Lower lobe of right lung (tissue), 2 donors: ENCODE results near the gene ENOX1. TPM values are rescaled to one million over a fixed set of nuclear protein-coding genes. Genes with fewer than 3 reads are reported as not detected.

Source experiments
- ATAC-seq, 2 donors: fragments of 200-7000 bp; cut with Tn5 transposase; one replicate each; pipeline ENCODE4 v1.9.1; 2020 to 2022; ENCODE audit warnings: mild to moderate bottlenecking in 2 of 2, moderate library complexity in 2 of 2
- DNase-seq: peaks from one replicate; pipeline ENCODE4 v3.0.0-alpha.2; 2020
- H3K27ac ChIP-seq: fragments of 200-600 bp; one replicate; pipeline ENCODE4 v1.8.0; 2022
- H3K27me3 ChIP-seq: fragments of 200-600 bp; one replicate; pipeline ENCODE4 v1.8.0; 2022; ENCODE audit warnings: low read depth
- H3K36me3 ChIP-seq: fragments of 200-600 bp; one replicate; pipeline ENCODE4 v1.8.0; 2022; ENCODE audit warnings: mild to moderate bottlenecking
- H3K4me1 ChIP-seq: fragments of 200-600 bp; one replicate; pipeline ENCODE4 v1.8.0; 2022
- H3K4me3 ChIP-seq: fragments of 200-600 bp; one replicate; pipeline ENCODE4 v1.8.0; 2022; ENCODE audit warnings: mild to moderate bottlenecking
- H3K9me3 ChIP-seq: fragments of 200-600 bp; one replicate; pipeline ENCODE4 v1.8.0; 2022
- intact Hi-C: fragments of 100-400 bp; cut with DNase I; formaldehyde crosslinking; loops from one replicate; pipeline ENCODE4 v1.11.0; 2022
- total RNA-seq: library from RNA; stranded (reverse); fragmentation: NEBNext Ultra II Directional; extraction: Animal tissue kit (Norgen Biotek cat#: 25700); gene quantifications from one replicate; pipeline ENCODE4 v1.2.1, GENCODE V29; 2021
- TF ChIP-seq, protein P1 (sequence below): fragments of 200-600 bp; IDR thresholded peaks from one replicate; pipeline ENCODE4 v1.8.0; 2022; ENCODE audit warnings: antibody characterized with exemption, mild to moderate bottlenecking
- donor health status: DM: no; HTN: yes; CAD: no; lungs with severe emphysema.

ENOX1 gene
- total RNA-seq, 1 donor from 2014 or later: 2.0 TPM

DNA sequence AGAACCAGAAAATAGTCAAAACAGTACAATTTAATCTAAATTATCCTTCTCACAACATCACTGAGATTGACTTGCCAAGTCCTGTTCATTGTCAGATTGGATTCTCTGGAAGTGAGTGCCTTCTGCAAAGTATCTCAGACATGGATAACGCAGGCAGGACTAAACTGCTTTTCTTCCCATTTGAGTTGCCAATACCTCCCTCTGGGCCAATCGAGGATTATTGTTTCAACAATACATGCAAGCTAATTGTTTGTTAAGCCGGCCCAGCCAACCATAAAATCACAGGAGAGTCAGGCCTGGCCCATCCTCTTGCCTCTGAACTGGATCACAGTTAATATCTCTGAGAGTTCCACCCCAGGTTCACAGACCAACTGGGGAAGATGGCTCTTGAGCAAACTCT lies 240.0 kb downstream of the ENOX1 start:
- no peaks in the 10 kb centered on the region for H3K4me1 ChIP-seq
- DNase-seq: no peak
- H3K9me3 ChIP-seq: no peaks in the 10 kb centered on the region
- H3K27ac ChIP-seq: no peak overlapping the region
- H3K36me3 ChIP-seq: no peaks in the 10 kb centered on the region
- intact Hi-C loops: no loop called here
- no peaks in the 10 kb centered on the region for H3K27me3 ChIP-seq
- H3K4me3 ChIP-seq: no peak overlapping the region
- ATAC-seq: no peak
- TF ChIP-seq, protein P1, sequence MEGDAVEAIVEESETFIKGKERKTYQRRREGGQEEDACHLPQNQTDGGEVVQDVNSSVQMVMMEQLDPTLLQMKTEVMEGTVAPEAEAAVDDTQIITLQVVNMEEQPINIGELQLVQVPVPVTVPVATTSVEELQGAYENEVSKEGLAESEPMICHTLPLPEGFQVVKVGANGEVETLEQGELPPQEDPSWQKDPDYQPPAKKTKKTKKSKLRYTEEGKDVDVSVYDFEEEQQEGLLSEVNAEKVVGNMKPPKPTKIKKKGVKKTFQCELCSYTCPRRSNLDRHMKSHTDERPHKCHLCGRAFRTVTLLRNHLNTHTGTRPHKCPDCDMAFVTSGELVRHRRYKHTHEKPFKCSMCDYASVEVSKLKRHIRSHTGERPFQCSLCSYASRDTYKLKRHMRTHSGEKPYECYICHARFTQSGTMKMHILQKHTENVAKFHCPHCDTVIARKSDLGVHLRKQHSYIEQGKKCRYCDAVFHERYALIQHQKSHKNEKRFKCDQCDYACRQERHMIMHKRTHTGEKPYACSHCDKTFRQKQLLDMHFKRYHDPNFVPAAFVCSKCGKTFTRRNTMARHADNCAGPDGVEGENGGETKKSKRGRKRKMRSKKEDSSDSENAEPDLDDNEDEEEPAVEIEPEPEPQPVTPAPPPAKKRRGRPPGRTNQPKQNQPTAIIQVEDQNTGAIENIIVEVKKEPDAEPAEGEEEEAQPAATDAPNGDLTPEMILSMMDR: no peak

- DNase-seq (no peak), ATAC-seq (peak in 1 of 2 donors; percentile 37)
- intact Hi-C loops: no loop called here
- Histone ChIP-seq H3K27me3 (no peaks in the 10 kb centered on the region), H3K27ac (no peak overlapping the region), H3K4me3 (no peak overlapping the region), H3K4me1 (no peaks in the 10 kb centered on the region), H3K36me3 (no peaks in the 10 kb centered on the region), H3K9me3 (no peaks in the 10 kb centered on the region)
- TF ChIP-seq, protein P1: no peak
Observed at GRCh38 chr13:43546251-43546650, 240.5 kb downstream of the ENOX1 start.

GRCh38 chr13:43545317-43545874 lies 241.4 kb downstream of the ENOX1 start:
- ATAC-seq: no peak

DNA sequence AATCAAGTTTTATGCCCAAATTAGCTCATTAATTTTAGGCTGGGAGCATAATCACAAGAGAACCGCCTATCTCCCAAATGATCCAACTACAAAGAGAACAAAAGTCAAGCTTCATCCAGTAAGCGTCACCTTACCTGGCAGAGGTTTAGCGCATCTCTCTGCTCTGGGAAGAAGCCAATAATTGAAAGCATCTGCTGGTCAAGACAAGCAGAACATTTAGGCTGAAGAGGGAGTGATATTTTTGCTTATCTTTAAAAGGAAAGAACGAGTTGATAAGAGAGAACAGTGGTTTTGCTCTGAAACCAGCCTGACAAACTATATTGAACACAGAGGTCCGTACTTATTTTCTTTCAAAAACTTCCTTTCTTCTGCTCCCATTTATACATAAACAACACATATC lies 242.1 kb downstream of the ENOX1 start:
- H3K27me3 ChIP-seq: no peaks in the 10 kb centered on the region
- no peaks in the 10 kb centered on the region for H3K4me1 ChIP-seq
- TF ChIP-seq, protein P1: no peak
- H3K36me3 ChIP-seq: no peaks in the 10 kb centered on the region
- H3K27ac ChIP-seq: no peak overlapping the region
- no peak overlapping the region for H3K4me3 ChIP-seq
- intact Hi-C loops: no loop called here
- ATAC-seq (no peak), DNase-seq (no peak)
- no peaks in the 10 kb centered on the region for H3K9me3 ChIP-seq

More at GRCh38 chr13:43545317-43545874, 241.4 kb downstream of the ENOX1 start:
- Histone ChIP-seq H3K9me3 (no peaks in the 10 kb centered on the region), H3K36me3 (no peaks in the 10 kb centered on the region), H3K4me1 (no peaks in the 10 kb centered on the region), H3K27me3 (no peaks in the 10 kb centered on the region), H3K27ac (no peak overlapping the region), H3K4me3 (no peak overlapping the region)
- intact Hi-C loops: no loop called here
- TF ChIP-seq, protein P1: no peak
- DNase-seq: no peak

GRCh38 chr13:43544011-43544410 lies 242.8 kb downstream of the ENOX1 start:
- H3K36me3 ChIP-seq: no peaks in the 10 kb centered on the region
- no peaks in the 10 kb centered on the region for H3K4me1 ChIP-seq
- TF ChIP-seq, protein P1: no peak
- no peaks in the 10 kb centered on the region for H3K9me3 ChIP-seq
- H3K27ac ChIP-seq: no peak overlapping the region
- no peak for DNase-seq
- no peak for ATAC-seq
- intact Hi-C loops: no loop called here
- H3K27me3 ChIP-seq: no peaks in the 10 kb centered on the region
- H3K4me3 ChIP-seq: no peak overlapping the region
